ENCODE results near the gene SETD7.

SETD7 gene

GRCh38 chr4:139493176-139493575, 62.8 kb downstream of the SETD7 start:
- no peak overlapping the region for H3K4me3 ChIP-seq (ENCODE audit: low read length)
- H4K20me1 ChIP-seq (ENCODE audit: control insufficient read depth, insufficient read depth, low read depth, low read length) = no peaks in the 10 kb centered on the region
- H3K79me2 ChIP-seq (ENCODE audit: control insufficient read depth, low read length) = no peaks in the 10 kb centered on the region
- no peaks in the 10 kb centered on the region for H3K4me1 ChIP-seq (ENCODE audit: control insufficient read depth, low read length)
- H3F3A ChIP-seq (ENCODE audit: control insufficient read depth, insufficient read depth) = no peaks in the 10 kb centered on the region
- no peaks in the 10 kb centered on the region for H3K36me3 ChIP-seq (ENCODE audit: control insufficient read depth, low read length)
- H3K9me2 ChIP-seq (replicated peaks; ENCODE audit: control insufficient read depth, low read length) = no peaks in the 10 kb centered on the region
- H3K27ac ChIP-seq (ENCODE audit: low read depth, low read length) = no peak overlapping the region
- H3K9me3 ChIP-seq (ENCODE audit: control insufficient read depth, insufficient read depth, low read length) = no peaks in the 10 kb centered on the region
- no peak overlapping the region for H3K4me2 ChIP-seq (ENCODE audit: low read length)
- no peaks in the 10 kb centered on the region for H3K27me3 ChIP-seq (ENCODE audit: control insufficient read depth, low read length)
- TF ChIP-seq CTCF (IDR thresholded peaks at IDR 0.05; ENCODE audit: low read depth, low read length, poor library complexity, severe bottlenecking) (no peak), EZH2phosphoT487 (IDR thresholded peaks at IDR 0.05; ENCODE audit: borderline replicate concordance, low read length) (no peak)

- Histone ChIP-seq H3K4me1 (ENCODE audit: control insufficient read depth, low read length) (no peaks in the 10 kb centered on the region), H3K4me2 (ENCODE audit: low read length) (no peak overlapping the region)
Observed at GRCh38 chr4:139492429-139492828, 63.6 kb downstream of the SETD7 start.

GRCh38 chr4:139489638-139490037, 66.4 kb downstream of the SETD7 start:
- no peak overlapping the region for H3K27ac ChIP-seq (ENCODE audit: low read depth, low read length)
- TF ChIP-seq CTCF (IDR thresholded peaks at IDR 0.05; ENCODE audit: low read depth, low read length, poor library complexity, severe bottlenecking) = no peak
- no peak for TF ChIP-seq EZH2phosphoT487 (IDR thresholded peaks at IDR 0.05; ENCODE audit: borderline replicate concordance, low read length)

More at GRCh38 chr4:139492429-139492828, 63.6 kb downstream of the SETD7 start:
- Histone ChIP-seq H3K9me3 (ENCODE audit: control insufficient read depth, insufficient read depth, low read length) (no peaks in the 10 kb centered on the region), H3K9me2 (replicated peaks; ENCODE audit: control insufficient read depth, low read length) (no peaks in the 10 kb centered on the region), H3F3A (ENCODE audit: control insufficient read depth, insufficient read depth) (0 out of 2 replicates have a peak, but pooled peaks cover 2% of the 10 kb centered on the region), H3K27me3 (ENCODE audit: control insufficient read depth, low read length) (no peaks in the 10 kb centered on the region), H3K27ac (ENCODE audit: low read depth, low read length) (no peak overlapping the region), H3K36me3 (ENCODE audit: control insufficient read depth, low read length) (no peaks in the 10 kb centered on the region), H3K79me2 (ENCODE audit: control insufficient read depth, low read length) (no peaks in the 10 kb centered on the region), H4K20me1 (ENCODE audit: control insufficient read depth, insufficient read depth, low read depth, low read length) (no peaks in the 10 kb centered on the region), H3K4me3 (ENCODE audit: low read length) (no peak overlapping the region)
- TF ChIP-seq EZH2phosphoT487 (IDR thresholded peaks at IDR 0.05; ENCODE audit: borderline replicate concordance, low read length) = no peak
- TF ChIP-seq CTCF (IDR thresholded peaks at IDR 0.05; ENCODE audit: low read depth, low read length, poor library complexity, severe bottlenecking) = no peak

More at GRCh38 chr4:139489638-139490037, 66.4 kb downstream of the SETD7 start:
- no peaks in the 10 kb centered on the region for H4K20me1 ChIP-seq (ENCODE audit: control insufficient read depth, insufficient read depth, low read depth, low read length)
- H3F3A ChIP-seq (ENCODE audit: control insufficient read depth, insufficient read depth) = 0 out of 2 replicates have a peak, but pooled peaks cover 2% of the 10 kb centered on the region
- no peaks in the 10 kb centered on the region for H3K79me2 ChIP-seq (ENCODE audit: control insufficient read depth, low read length)
- no peaks in the 10 kb centered on the region for H3K4me1 ChIP-seq (ENCODE audit: control insufficient read depth, low read length)
- H3K4me3 ChIP-seq (ENCODE audit: low read length) = no peak overlapping the region
- no peaks in the 10 kb centered on the region for H3K27me3 ChIP-seq (ENCODE audit: control insufficient read depth, low read length)
- no peaks in the 10 kb centered on the region for H3K36me3 ChIP-seq (ENCODE audit: control insufficient read depth, low read length)
- H3K9me3 ChIP-seq (ENCODE audit: control insufficient read depth, insufficient read depth, low read length) = no peaks in the 10 kb centered on the region
- H3K4me2 ChIP-seq (ENCODE audit: low read length) = no peak overlapping the region
- H3K9me2 ChIP-seq (replicated peaks; ENCODE audit: control insufficient read depth, low read length) = no peaks in the 10 kb centered on the region
